GM12878 (cell line): ENCODE data around the gene MYL3.

Experiments
- CREB1 ChIP-seq: IDR thresholded peaks from 2 replicates; pipeline ENCODE4 v1.6.1; 2012; ENCODE audit warnings: low read depth, mild to moderate bottlenecking, inconsistent platforms
- CTCF ChIP-seq, 3 experiments: IDR thresholded peaks in 2 of 3; conservative IDR thresholded peaks in 1 of 3; 2 replicates each; pipeline ENCODE4 v1.5.1; 2011; ENCODE audit warnings: low read depth in 3 of 3, low read length in 3 of 3, mild to moderate bottlenecking in 3 of 3, control low read depth in 2 of 3, moderate library complexity in 2 of 3, inconsistent platforms in 1 of 3, mixed read lengths in 1 of 3; ENCODE audit not compliant: control insufficient read depth in 2 of 3, insufficient read depth in 1 of 3; ENCODE audit errors: extremely low read depth in 1 of 3
- ESRRA ChIP-seq: IDR thresholded peaks from 2 replicates; pipeline ENCODE4 v1.6.1; 2012; ENCODE audit warnings: mild to moderate bottlenecking, low read length, improper control_type of control experiment
- KAT2A ChIP-seq: conservative IDR thresholded peaks from 2 replicates; pipeline ENCODE4 v1.6.1; 2011; ENCODE audit warnings: low read depth, low read length; ENCODE audit not compliant: control insufficient read depth
- MAX ChIP-seq: IDR thresholded peaks from 2 replicates; pipeline ENCODE4 v1.6.1; 2012; ENCODE audit warnings: low read depth, low read length, improper control_type of control experiment
- MTA3 ChIP-seq: IDR thresholded peaks from 2 replicates; pipeline ENCODE4 v1.6.1; 2012; ENCODE audit warnings: low read length, inconsistent platforms, borderline replicate concordance
- NFIC ChIP-seq: IDR thresholded peaks from 2 replicates; pipeline ENCODE4 v1.6.1; 2012; ENCODE audit warnings: low read depth, mild to moderate bottlenecking, inconsistent platforms, low read length, moderate library complexity
- POLR2AphosphoS5 ChIP-seq: IDR thresholded peaks from 2 replicates; pipeline ENCODE4 v1.6.1; 2011; ENCODE audit warnings: mild to moderate bottlenecking, low read length, inconsistent platforms
- RCOR1 ChIP-seq: conservative IDR thresholded peaks from 2 replicates; pipeline ENCODE4 v1.6.1; 2012; ENCODE audit warnings: low read depth, low read length, improper control_type of control experiment
- REST ChIP-seq: IDR thresholded peaks from 2 replicates; pipeline ENCODE4 v1.6.1; 2012; ENCODE audit warnings: mild to moderate bottlenecking, low read depth, low read length
- SMAD5 ChIP-seq: IDR thresholded peaks from 2 replicates; pipeline ENCODE4 v1.6.1; 2016; ENCODE audit warnings: antibody characterized with exemption, low read depth
- ZNF274 ChIP-seq: IDR thresholded peaks from one replicate; pipeline ENCODE4 v1.8.0; 2011; ENCODE audit not compliant: insufficient read length, insufficient read depth
- ZSCAN29 ChIP-seq: fragments of 450-650 bp; IDR thresholded peaks from 2 replicates; pipeline ENCODE4 v1.6.1; 2017; ENCODE audit warnings: mild to moderate bottlenecking, moderate library complexity

- TF ChIP-seq CREB1 (no peak), CTCF (IDR thresholded peaks at IDR 0.05 in 2 of 3, conservative IDR thresholded peaks at IDR 0.05 in 1 of 3; ENCODE audit: control insufficient read depth in 2 of 3, extremely low read depth in 1 of 3, insufficient read depth in 1 of 3, low read depth in 3 of 3, low read length in 3 of 3) (peak in 1 of 3 experiments; percentile 10; a peak in 1 of 6 replicates), ZSCAN29 (no peak), POLR2AphosphoS5 (no peak), KAT2A (no peak), ESRRA (no peak), MAX (no peak), SMAD5 (no peak), MTA3 (no peak), RCOR1 (no peak), NFIC (no peak), REST (no peak), ZNF274 (no peak)
Observed at GRCh38 chr3:46864061-46864881, 1.0 kb upstream of the MYL3 start.
